HepG2 (cell line): ENCODE measurements around the gene SV2B. TPM values are rescaled to one million over a fixed set of nuclear protein-coding genes. Genes with fewer than 3 reads are reported as not detected.

Source experiments
- ATAC-seq: fragments of 200-7000 bp; cut with Tn5 transposase; 3 replicates; pipeline ENCODE4 v1.9.1; 2020; ENCODE audit warnings: mild to moderate bottlenecking, moderate library complexity
- BruUV-seq: library from RNA; stranded (reverse); fragments of 400-500 nt; replicated peaks from 2 replicates; lab custom pipeline; 2021; lab: Mats Ljungman, UMichigan
- CTCF ChIA-PET: fragments of 300-600 bp; formaldehyde crosslinking; extraction: SDS; loops from one replicate; lab custom pipeline; 2021; ENCODE audit warnings: low total read pairs, inconsistent platforms, low intra/inter-chr PET ratio; lab: Yijun Ruan, JAX
- POLR2A ChIA-PET: fragments of 350-600 bp; sonication (Branson Sonifier 250); formaldehyde crosslinking; loops from one replicate; lab custom pipeline; 2020; ENCODE audit warnings: antibody characterized with exemption, inconsistent platforms; lab: Yijun Ruan, JAX
- DNase-seq: peaks from one replicate; pipeline ENCODE4 v3.0.0-alpha.2; 2015; ENCODE audit warnings: low spot score
- FAIRE-seq: peaks from 3 replicates; lab custom pipeline; 2011; peaks lifted over from hg19 to GRCh38; lab: Jason Lieb, UNC
- H2AFZ ChIP-seq: one replicate; pipeline ENCODE4 v1.6.1; 2011; ENCODE audit warnings: low read length, inconsistent platforms
- H3K27ac ChIP-seq: fragments of 300-600 bp; 3 replicates; pipeline ENCODE4 v1.8.0; 2011; ENCODE audit warnings: mixed run types, mild to moderate bottlenecking, mixed read lengths, low read length, inconsistent platforms; ENCODE audit not compliant: insufficient read depth; ENCODE audit errors: extremely low read length
- H3K27me3 ChIP-seq, 2 experiments: fragments of 200-600 bp in 1 of 2; 2 replicates in 1 of 2; 3 replicates in 1 of 2; pipeline versions ENCODE4 v1.6.0 to v1.8.0; 2011; ENCODE audit warnings: low read length in 2 of 2, mild to moderate bottlenecking in 2 of 2, moderate library complexity in 2 of 2, inconsistent platforms in 1 of 2; ENCODE audit not compliant: insufficient read depth in 2 of 2, control insufficient read depth in 1 of 2
- H3K36me3 ChIP-seq, 2 experiments: fragments of 200-600 bp in 1 of 2; replicated peaks in 1 of 2; 2 replicates in 1 of 2; 3 replicates in 1 of 2; pipeline versions ENCODE4 v1.5.1 to v1.8.0; 2011; ENCODE audit warnings: low read length in 2 of 2, inconsistent platforms in 1 of 2; ENCODE audit not compliant: insufficient read depth in 2 of 2, control insufficient read depth in 1 of 2
- H3K4me1 ChIP-seq: 2 replicates; pipeline ENCODE4 v1.5.1; 2012; ENCODE audit warnings: low read length, inconsistent platforms; ENCODE audit not compliant: insufficient read depth
- H3K4me2 ChIP-seq: 2 replicates; pipeline ENCODE4 v1.6.0; 2011; ENCODE audit warnings: low read depth, low read length, inconsistent platforms
- H3K4me3 ChIP-seq, 3 experiments: fragments of 200-600 bp in 1 of 3; sonication (generic), shearing (Covaris generic) in 1 of 3; replicated peaks in 1 of 3; 2 replicates each; pipeline ENCODE4 v1.5.1; 2011 to 2016; ENCODE audit warnings: low read length in 3 of 3, inconsistent platforms in 2 of 3, low read depth in 2 of 3, mild to moderate bottlenecking in 2 of 3, control low read depth in 1 of 3, mixed read lengths in 1 of 3; ENCODE audit not compliant: insufficient read depth in 1 of 3
- H3K79me2 ChIP-seq: one replicate; pipeline ENCODE4 v1.6.1; 2011; ENCODE audit warnings: low read length, inconsistent platforms; ENCODE audit not compliant: insufficient read depth
- H3K9ac ChIP-seq: 2 replicates; pipeline ENCODE4 v1.6.0; 2011; ENCODE audit warnings: mild to moderate bottlenecking, low read depth, low read length, inconsistent platforms; ENCODE audit not compliant: insufficient read depth
- H3K9me3 ChIP-seq: 2 replicates; pipeline ENCODE4 v1.5.1; 2012; ENCODE audit warnings: mild to moderate bottlenecking, low read length
- H4K20me1 ChIP-seq: 2 replicates; pipeline ENCODE4 v1.6.0; 2011; ENCODE audit warnings: inconsistent platforms, mild to moderate bottlenecking, low read length, moderate library complexity; ENCODE audit not compliant: insufficient read depth
- CENPBD1 ChIP-seq: sonication (generic); formaldehyde crosslinking; IDR thresholded peaks from 2 replicates; pipeline ENCODE4 v1.8.0; 2022; ENCODE audit warnings: missing genetic modification reagents, low read depth, mild to moderate bottlenecking, borderline replicate concordance
- IRF1 ChIP-seq: sonication (generic); formaldehyde crosslinking; IDR thresholded peaks from 2 replicates; pipeline ENCODE4 v1.4.0; 2020; ENCODE audit warnings: low read depth, mild to moderate bottlenecking, missing genetic modification reagents
- POLR2G ChIP-seq: fragments of 200-400 bp; formaldehyde crosslinking; IDR thresholded peaks from 2 replicates; pipeline ENCODE4 v1.6.1; 2018; ENCODE audit warnings: mild to moderate bottlenecking, low read depth, low read length, moderate library complexity
- REL ChIP-seq: sonication (generic); formaldehyde crosslinking; conservative IDR thresholded peaks from 2 replicates; pipeline ENCODE4 v1.8.0; 2022; ENCODE audit warnings: mild to moderate bottlenecking, missing genetic modification reagents, moderate library complexity
- RFX5 ChIP-seq: IDR thresholded peaks from 2 replicates; pipeline ENCODE4 v1.6.1; 2011; ENCODE audit warnings: low read depth, low read length, improper control_type of control experiment
- RNF219 ChIP-seq: sonication (generic); formaldehyde crosslinking; IDR thresholded peaks from 2 replicates; pipeline ENCODE4 v1.5.0; 2020; ENCODE audit warnings: mild to moderate bottlenecking, missing genetic modification reagents
- SRY ChIP-seq: sonication (generic); formaldehyde crosslinking; IDR thresholded peaks from 2 replicates; pipeline ENCODE4 v1.8.0; 2022; ENCODE audit warnings: mild to moderate bottlenecking, missing genetic modification reagents
- TBL1XR1 ChIP-seq: fragments of 150-350 bp; IDR thresholded peaks from 2 replicates; pipeline ENCODE4 v1.6.1; 2014; ENCODE audit warnings: borderline replicate concordance, low read length; ENCODE audit not compliant: partially characterized antibody
- TMF1 ChIP-seq: sonication (generic); formaldehyde crosslinking; IDR thresholded peaks from 2 replicates; pipeline ENCODE4 v1.8.1; 2022; ENCODE audit warnings: low read depth, missing genetic modification reagents
- ZBTB20 ChIP-seq: sonication (generic); formaldehyde crosslinking; IDR thresholded peaks from 2 replicates; pipeline ENCODE4 v1.8.1; 2023; ENCODE audit warnings: missing genetic modification reagents, low read depth, mild to moderate bottlenecking, borderline replicate concordance
- ZFP36 ChIP-seq: fragments of 150-350 bp; IDR thresholded peaks from 2 replicates; pipeline ENCODE4 v1.6.1; 2018; ENCODE audit warnings: borderline replicate concordance, low read length, low read depth; ENCODE audit not compliant: partially characterized antibody
- ZMYM2 ChIP-seq: sonication (generic); formaldehyde crosslinking; IDR thresholded peaks from 2 replicates; pipeline ENCODE4 v1.8.0; 2022; ENCODE audit warnings: mild to moderate bottlenecking, missing genetic modification reagents
- ZNF282 ChIP-seq: fragments of 450-650 bp; IDR thresholded peaks from 2 replicates; pipeline ENCODE4 v1.6.1; 2018; ENCODE audit not compliant: partially characterized antibody
- ZNF333 ChIP-seq: sonication (generic); formaldehyde crosslinking; IDR thresholded peaks from 2 replicates; pipeline ENCODE4 v1.4.0; 2020; ENCODE audit warnings: mild to moderate bottlenecking, missing genetic modification reagents, borderline replicate concordance
- ZNF614 ChIP-seq: IDR thresholded peaks from 2 replicates; pipeline ENCODE4 v1.6.1; 2018; ENCODE audit warnings: missing biosample characterization, missing genetic modification reagents, inconsistent platforms, borderline replicate concordance
- ZSCAN9 ChIP-seq: IDR thresholded peaks from 2 replicates; pipeline ENCODE4 v1.6.1; 2016; ENCODE audit warnings: borderline replicate concordance
- WGBS: methylation state at CpG from one replicate; pipeline ENCODE4 v1.1.6; 2017; ENCODE audit warnings: low lambda C conversion rate; 5-methylcytosine and 5-hydroxymethylcytosine counted together
- in situ Hi-C: cut with HindIII; loops from 2 replicates; pipeline ENCODE4 v1.10.0; 2017; ENCODE audit warnings: low pct_unique_long_range_greater_than_20kb; ENCODE audit not compliant: extremely low pct_ligation_motif_present
- intact Hi-C: fragments of 100-400 bp; cut with micrococcal nuclease; formaldehyde crosslinking; loops from one replicate; pipeline ENCODE4 v1.10.0; 2022; ENCODE audit not compliant: unreplicated experiment
- polyA plus RNA-seq, 8 experiments: library from polyadenylated mRNA; depleted of rRNA in 3 of 8; stranded (reverse) in 7 of 8; unstranded in 1 of 8; fragments of >200 nt; fragmentation: Illumina TruSeq in 4 of 8; extraction: Trizol in 4 of 8; gene quantifications; 2 replicates each; pipeline versions ENCODE4 v1.2.1 to v1.2.3, GENCODE V29; 2011 to 2016; ENCODE audit warnings: low read depth in 4 of 8, missing spikeins in 1 of 8, mixed read lengths in 1 of 8; ENCODE audit not compliant: insufficient read depth in 1 of 8
- total RNA-seq, 5 experiments: library from RNA; depleted of rRNA; stranded (reverse); fragments of >200 nt; fragmentation: Illumina TruSeq; extraction: Trizol; gene quantifications; 2 replicates each; pipeline ENCODE4 v1.2.3, GENCODE V29; 2016; ENCODE audit warnings: low read depth in 1 of 5
- TF ChIP-seq, protein P1 (sequence below): sonication (generic); formaldehyde crosslinking; IDR thresholded peaks from 2 replicates; pipeline ENCODE4 v1.4.0; 2020; ENCODE audit warnings: mild to moderate bottlenecking, missing genetic modification reagents
- TF ChIP-seq, protein P2 (sequence below): sonication (generic); formaldehyde crosslinking; IDR thresholded peaks from 2 replicates; pipeline ENCODE4 v1.4.0; 2020; ENCODE audit warnings: missing genetic modification reagents, borderline replicate concordance

The SV2B gene
- total and polyA plus RNA-seq, 2 of the 13 experiments (the other 11 are each of a cell fraction or from before 2014, with no cell fraction given) = not detected

GRCh38 chr15:91065505-91065904 is 34.6 kb upstream of the SV2B start (continued):
- no peak for TF ChIP-seq CENPBD1 (CRISPR knock-in tag)
- no peak for TF ChIP-seq ZNF614 (CRISPR knock-in tag)
- TF ChIP-seq ZFP36 = no peak
- TF ChIP-seq RFX5 = no peak
- TF ChIP-seq ZBTB20 (CRISPR knock-in tag) = no peak
- no peak for TF ChIP-seq TBL1XR1

DNA sequence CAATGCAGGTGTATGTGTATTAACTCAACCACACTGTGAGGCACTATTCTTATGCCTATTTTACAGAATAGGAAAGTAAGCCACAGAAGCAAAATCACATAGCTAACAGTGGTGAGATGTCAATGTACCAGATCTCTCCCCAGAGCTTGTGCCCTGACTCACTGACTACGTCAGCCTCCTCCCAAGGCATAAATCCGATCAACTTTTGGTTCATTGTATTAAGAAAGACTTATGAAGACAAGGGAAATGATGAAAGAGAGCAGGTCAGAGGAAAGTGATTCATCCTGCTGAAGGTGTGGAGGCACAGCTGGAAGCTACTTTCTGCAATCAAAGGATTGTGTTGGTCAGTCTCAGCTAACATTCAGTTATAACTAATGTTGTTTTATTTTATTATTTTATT is 33.0 kb upstream of the SV2B start:
- no peaks in the 10 kb centered on the region for H4K20me1 ChIP-seq
- no peak overlapping the region for H3K4me2 ChIP-seq
- H3K36me3 ChIP-seq = no peaks in the 10 kb centered on the region
- FAIRE-seq (no peak), DNase-seq (no peak), ATAC-seq (no peak)
- no peak overlapping the region for H2AFZ ChIP-seq
- H3K4me3 ChIP-seq = no peak overlapping the region
- H3K9ac ChIP-seq = no peak overlapping the region
- in situ Hi-C loops (no loop called here), intact Hi-C loops (no loop called here)
- H3K27ac ChIP-seq = no peak overlapping the region
- POLR2A ChIA-PET = no interaction called here
- no peaks in the 10 kb centered on the region for H3K4me1 ChIP-seq
- no peaks in the 10 kb centered on the region for H3K9me3 ChIP-seq
- 5% methylated on average over 2 of the region's 2 CpGs for WGBS
- no peaks in the 10 kb centered on the region for H3K79me2 ChIP-seq
- CTCF ChIA-PET = no interaction called here
- H3K27me3 ChIP-seq = peaks cover 2 to 5% of the 10 kb centered on the region in 2 experiments; a peak in 2 of 5 replicates
- BruUV-seq = no TSS peak
- TF ChIP-seq, protein P1, sequence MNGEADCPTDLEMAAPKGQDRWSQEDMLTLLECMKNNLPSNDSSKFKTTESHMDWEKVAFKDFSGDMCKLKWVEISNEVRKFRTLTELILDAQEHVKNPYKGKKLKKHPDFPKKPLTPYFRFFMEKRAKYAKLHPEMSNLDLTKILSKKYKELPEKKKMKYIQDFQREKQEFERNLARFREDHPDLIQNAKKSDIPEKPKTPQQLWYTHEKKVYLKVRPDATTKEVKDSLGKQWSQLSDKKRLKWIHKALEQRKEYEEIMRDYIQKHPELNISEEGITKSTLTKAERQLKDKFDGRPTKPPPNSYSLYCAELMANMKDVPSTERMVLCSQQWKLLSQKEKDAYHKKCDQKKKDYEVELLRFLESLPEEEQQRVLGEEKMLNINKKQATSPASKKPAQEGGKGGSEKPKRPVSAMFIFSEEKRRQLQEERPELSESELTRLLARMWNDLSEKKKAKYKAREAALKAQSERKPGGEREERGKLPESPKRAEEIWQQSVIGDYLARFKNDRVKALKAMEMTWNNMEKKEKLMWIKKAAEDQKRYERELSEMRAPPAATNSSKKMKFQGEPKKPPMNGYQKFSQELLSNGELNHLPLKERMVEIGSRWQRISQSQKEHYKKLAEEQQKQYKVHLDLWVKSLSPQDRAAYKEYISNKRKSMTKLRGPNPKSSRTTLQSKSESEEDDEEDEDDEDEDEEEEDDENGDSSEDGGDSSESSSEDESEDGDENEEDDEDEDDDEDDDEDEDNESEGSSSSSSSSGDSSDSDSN (CRISPR knock-in tag) = no peak
- TF ChIP-seq ZSCAN9 (CRISPR knock-in tag) (no peak), ZNF282 (no peak), REL (no peak), POLR2G (no peak), RNF219 (CRISPR knock-in tag) (no peak), ZMYM2 (CRISPR knock-in tag) (no peak), ZNF333 (no peak), TMF1 (CRISPR knock-in tag) (no peak), SRY (CRISPR knock-in tag) (no peak), IRF1 (CRISPR knock-in tag) (no peak)
- TF ChIP-seq, protein P2, sequence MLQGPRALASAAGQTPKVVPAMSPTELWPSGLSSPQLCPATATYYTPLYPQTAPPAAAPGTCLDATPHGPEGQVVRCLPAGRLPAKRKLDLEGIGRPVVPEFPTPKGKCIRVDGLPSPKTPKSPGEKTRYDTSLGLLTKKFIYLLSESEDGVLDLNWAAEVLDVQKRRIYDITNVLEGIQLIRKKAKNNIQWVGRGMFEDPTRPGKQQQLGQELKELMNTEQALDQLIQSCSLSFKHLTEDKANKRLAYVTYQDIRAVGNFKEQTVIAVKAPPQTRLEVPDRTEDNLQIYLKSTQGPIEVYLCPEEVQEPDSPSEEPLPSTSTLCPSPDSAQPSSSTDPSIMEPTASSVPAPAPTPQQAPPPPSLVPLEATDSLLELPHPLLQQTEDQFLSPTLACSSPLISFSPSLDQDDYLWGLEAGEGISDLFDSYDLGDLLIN (CRISPR knock-in tag) = no peak
